AG09319 (cell line): ENCODE data around the gene KSR1.

Source experiments
- DNase-seq: peaks from one replicate; pipeline ENCODE4 v3.0.0-alpha.2; 2010; ENCODE audit warnings: low read depth; ENCODE audit errors: extremely low read depth
- TF ChIP-seq, protein P1 (sequence below): IDR thresholded peaks from 2 replicates; pipeline ENCODE4 v1.5.1; 2011; ENCODE audit warnings: low read depth, mild to moderate bottlenecking, inconsistent platforms, low read length, moderate library complexity

The KSR1 gene

GRCh38 chr17:27555339-27555738 lies 99.1 kb downstream of the KSR1 start:
- TF ChIP-seq, protein P1, sequence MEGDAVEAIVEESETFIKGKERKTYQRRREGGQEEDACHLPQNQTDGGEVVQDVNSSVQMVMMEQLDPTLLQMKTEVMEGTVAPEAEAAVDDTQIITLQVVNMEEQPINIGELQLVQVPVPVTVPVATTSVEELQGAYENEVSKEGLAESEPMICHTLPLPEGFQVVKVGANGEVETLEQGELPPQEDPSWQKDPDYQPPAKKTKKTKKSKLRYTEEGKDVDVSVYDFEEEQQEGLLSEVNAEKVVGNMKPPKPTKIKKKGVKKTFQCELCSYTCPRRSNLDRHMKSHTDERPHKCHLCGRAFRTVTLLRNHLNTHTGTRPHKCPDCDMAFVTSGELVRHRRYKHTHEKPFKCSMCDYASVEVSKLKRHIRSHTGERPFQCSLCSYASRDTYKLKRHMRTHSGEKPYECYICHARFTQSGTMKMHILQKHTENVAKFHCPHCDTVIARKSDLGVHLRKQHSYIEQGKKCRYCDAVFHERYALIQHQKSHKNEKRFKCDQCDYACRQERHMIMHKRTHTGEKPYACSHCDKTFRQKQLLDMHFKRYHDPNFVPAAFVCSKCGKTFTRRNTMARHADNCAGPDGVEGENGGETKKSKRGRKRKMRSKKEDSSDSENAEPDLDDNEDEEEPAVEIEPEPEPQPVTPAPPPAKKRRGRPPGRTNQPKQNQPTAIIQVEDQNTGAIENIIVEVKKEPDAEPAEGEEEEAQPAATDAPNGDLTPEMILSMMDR: no peak
- DNase-seq: no peak

GRCh38 chr17:27558341-27558740 lies 102.1 kb downstream of the KSR1 start:
- no peak for DNase-seq
- TF ChIP-seq, protein P1: no peak

DNA sequence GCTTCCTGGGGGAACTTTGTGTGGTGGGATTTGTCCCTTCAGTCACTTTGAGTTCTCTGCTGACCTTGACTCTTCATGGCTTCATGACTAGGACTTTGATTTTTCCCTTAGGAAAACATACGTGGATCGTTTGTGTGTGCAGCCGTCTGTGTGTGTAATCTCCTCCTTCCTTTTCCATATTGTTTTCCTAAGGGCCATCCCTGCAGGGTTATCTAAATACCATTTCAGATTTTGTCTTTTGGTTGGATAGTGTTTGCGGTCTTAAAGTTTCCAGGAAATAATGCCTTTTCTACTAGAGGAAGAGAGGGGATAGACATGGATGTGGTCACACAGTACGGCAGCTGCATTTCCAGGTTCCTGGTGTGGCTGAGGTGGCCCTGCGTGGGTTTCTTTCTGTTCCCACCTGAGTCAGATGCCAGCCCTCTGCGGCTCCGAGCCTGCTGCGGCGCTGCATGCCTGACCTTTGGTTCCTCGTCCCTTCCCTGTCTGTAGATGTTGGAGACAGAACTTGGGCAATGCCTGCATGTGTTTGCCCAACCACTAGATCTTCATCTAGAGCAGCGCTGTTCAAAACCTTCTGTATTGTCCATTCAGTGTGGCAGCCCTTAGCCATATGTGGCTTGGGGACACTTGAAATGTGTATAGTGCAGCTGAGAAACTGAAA lies 102.7 kb downstream of the KSR1 start:
- TF ChIP-seq, protein P1: no peak
- no peak for DNase-seq

- peak; percentile 45 for DNase-seq
- TF ChIP-seq, protein P1: peak; percentile 28
These were observed 103.5 kb downstream of the KSR1 start for GRCh38 chr17:27559506-27560481.

DNA sequence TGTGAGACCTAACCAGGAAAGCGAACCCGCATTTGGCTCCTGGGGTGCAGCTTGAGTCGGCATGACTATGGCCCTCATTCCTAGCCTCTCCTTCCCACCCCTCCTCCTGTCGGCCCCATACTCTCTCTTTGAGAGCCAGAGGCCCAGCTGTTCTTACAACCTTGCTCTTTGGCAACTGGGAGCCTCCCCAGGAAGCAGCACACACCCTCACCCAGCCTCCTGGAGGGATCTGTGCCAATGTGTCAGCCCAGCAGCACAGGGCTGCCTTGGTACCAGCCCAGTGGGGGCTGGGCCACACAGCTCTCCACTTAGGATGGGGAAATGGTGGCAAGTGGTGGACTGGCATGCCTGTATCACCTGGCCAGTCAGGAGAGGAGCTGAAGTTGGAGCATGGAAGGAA lies 104.4 kb downstream of the KSR1 start:
- TF ChIP-seq, protein P1: no peak
- DNase-seq: no peak

DNA sequence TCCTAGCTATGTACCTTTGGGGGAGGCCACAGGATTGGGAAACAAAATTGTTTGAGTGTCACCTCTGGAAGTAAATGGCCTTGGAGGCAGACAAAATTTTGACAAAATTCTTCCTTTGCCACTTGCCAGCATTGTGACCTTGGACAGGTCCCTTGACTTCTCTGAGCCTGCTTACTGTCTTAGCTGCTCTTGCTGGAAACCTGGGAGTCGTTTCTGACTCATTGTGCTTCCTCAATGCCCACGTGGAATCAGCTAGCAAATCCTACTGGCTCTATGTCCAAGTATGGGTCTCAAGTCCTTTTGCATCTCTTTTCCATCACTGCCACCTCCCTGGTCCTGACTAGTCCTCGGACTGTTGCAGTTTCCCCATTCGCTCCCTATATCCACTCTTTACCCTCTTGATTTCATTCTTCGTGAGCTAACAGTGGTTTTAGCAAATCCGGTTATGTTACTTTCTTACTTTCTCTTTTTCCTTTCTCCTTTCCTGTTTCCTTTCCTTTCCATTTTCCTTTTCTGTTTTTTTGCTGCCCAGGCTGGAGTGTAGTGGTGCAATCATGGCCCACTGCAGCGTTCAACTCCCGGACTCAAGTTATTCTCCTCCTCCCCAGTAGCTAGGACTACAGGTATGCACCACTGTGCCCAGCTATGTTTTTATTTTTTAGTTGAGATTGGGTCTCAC lies 106.7 kb downstream of the KSR1 start:
- no peak for DNase-seq
- TF ChIP-seq, protein P1: no peak
